NCI-H82 treated with DMSO at 0.1 percent for 48 hours (cell line): ENCODE measurements around the gene PDE2A.

Experiments used
- DNase-seq: peaks from one replicate; lab custom pipeline; 2025; ENCODE audit not compliant: unreplicated experiment; lab: John Stamatoyannopoulos, UW

The PDE2A gene

GRCh38 chr11:72617080-72617762 is 57.0 kb downstream of the PDE2A start:
- DNase-seq = no peak

DNA sequence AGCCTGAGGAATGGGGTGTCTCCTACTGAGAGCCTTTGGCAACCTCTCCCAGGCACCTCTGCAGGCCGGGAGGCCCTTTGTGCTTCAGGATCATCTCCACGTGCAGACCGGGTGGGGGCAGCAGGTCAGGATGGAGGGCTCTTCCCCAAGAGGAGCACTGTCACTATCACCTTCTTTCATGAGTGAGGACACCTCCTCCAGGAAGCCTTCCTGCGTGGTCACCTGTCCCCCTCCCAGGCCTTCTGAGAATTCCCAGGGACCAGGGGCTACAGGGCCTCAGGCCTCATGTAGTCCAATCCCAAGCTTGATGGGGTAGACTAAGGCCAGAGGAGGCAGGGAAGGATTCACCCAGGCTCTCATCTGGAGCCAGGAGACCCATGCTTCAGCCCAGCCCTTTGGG is 57.6 kb downstream of the PDE2A start:
- no peak for DNase-seq

DNA sequence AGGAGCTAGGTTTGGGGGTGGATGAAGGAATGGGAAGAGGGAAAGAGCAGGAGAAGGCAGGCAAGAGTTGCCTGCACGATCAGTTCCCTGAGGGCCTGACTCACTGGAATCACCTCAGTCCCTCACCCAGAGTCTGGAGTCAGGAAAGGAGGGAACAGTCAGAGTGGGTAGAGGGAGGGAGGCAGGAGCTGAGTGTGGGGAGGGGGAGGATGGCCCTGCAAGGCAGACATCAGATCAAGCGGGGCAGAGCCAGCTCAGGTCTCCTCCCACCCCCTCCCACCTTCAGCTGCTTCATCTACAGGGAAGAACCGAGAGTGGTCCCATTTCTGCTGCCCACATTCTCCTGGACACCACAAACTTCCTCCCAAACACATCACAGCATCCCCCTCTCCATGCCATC is 58.9 kb downstream of the PDE2A start:
- no peak for DNase-seq

- DNase-seq = no peak
These were observed 59.8 kb downstream of the PDE2A start for GRCh38 chr11:72614381-72614780.

GRCh38 chr11:72613977-72614376 is 60.2 kb downstream of the PDE2A start:
- DNase-seq = no peak

DNA sequence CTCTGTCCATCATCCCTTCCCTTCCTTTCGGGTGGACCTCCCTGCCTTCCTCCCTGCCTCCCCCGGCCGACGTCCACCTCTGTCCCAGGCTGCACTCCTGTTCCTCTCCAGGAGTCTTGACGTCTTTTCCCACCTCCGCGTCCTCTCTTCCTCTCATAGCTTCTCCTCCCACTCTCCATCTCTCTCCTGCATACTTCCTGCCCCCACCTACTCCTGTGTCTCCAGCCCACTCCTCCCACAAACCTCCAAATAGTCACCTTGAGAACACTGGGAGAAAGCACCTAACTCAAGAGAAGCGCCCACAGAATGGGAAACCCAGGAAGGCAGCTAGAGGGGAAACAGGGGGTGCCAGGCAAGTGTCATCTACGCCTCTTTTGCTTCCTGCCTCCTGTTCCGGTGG is 60.8 kb downstream of the PDE2A start:
- DNase-seq = no peak

GRCh38 chr11:72609476-72609875 is 64.7 kb downstream of the PDE2A start:
- DNase-seq = no peak

- no peak for DNase-seq
These were observed 65.2 kb downstream of the PDE2A start for GRCh38 chr11:72609045-72609444.

DNA sequence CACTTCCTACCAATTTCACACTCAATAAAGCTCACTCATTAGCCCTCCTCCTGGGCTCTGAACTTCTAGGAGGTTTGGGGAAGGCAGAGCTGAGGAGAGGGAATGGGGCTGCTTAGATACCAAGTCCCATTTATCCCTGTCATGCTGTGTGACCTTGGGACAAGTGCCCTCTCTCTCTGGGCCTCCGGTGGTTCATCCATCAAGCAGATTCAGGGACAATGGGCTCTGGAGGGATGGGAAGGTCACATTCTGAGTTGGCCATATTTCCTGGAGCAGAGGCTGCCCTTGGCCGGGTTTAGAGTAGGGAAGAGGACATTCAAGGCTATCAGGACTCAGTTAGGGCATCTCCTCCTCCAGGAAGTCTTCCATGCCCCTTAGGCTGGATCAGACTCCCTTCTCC is 66.7 kb downstream of the PDE2A start:
- no peak for DNase-seq

DNA sequence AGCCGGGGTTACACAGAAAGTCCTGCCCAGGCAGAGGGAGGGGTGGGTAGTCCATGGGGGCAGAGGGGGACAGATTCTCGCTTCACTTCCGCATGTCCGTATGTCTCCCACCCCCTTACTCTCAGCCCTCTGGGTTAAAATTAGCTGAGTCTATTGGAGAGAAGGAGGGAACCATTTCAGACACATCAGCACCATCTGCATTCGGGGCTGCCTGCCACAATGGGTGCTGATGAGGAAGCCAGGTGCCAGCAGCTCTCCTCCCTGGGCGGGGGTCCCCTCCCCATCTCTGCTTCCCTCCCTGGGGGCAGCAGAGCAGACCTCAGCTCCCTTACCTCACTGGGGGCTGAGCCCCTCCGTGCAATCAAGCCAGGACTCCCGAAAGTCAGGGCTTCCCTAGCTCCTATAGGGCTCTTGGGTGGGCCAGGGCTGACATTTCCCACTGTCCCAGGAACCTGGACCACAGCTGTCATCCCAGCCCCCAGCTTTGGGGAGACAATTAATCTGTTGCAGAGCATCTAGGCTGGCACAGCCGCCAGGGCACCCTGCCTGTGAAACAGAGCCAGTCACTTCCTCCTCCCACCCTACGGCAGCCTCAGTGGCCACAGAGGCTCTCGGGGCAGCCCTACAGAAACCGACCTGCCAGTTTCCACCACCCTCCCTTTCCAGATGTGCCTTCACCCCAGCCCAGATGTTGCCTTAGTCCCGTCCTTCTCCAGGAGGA is 67.3 kb downstream of the PDE2A start:
- no peak for DNase-seq

- no peak for DNase-seq
These were observed 68.1 kb downstream of the PDE2A start for GRCh38 chr11:72605973-72606747.

- DNase-seq = peak; percentile 8
These were observed 70.0 kb downstream of the PDE2A start for GRCh38 chr11:72604256-72604655.

DNA sequence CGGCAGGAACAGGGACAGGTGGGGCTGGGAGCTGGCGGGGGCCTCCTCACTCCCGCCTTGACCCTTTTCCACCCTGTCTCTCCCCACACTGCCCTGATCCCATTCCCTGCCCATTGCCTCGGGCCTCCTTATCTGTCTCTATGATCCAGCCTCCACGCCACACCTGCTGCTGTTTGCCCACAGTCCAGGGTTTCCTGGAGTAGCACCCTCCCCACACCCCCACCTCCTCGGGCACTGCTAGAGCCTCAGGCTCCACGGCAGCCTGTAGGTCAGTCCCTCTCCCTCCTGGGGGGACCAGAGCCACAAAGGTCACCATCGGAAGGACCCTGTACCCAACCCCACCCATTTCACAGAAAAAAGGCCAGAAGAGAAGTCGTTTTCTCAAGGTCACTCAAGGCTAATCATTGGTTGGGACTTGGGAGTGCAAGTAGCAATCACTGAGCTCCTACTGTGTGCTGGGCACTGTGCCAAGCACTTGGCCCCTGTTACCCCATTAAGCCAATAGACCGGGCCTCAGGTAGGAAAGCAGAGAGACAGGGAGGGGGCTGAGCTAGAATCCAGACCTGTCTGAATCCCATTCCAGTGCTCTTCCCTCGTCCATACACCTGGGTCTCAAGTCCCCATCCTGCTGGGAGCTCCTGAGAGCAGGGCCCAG is 71.8 kb downstream of the PDE2A start:
- DNase-seq = no peak

- DNase-seq = no peak
These were observed 73.7 kb downstream of the PDE2A start for GRCh38 chr11:72600557-72600956.

GRCh38 chr11:72599325-72600117 is 74.7 kb downstream of the PDE2A start:
- DNase-seq = no peak

GRCh38 chr11:72598906-72599305 is 75.3 kb downstream of the PDE2A start:
- DNase-seq = no peak

GRCh38 chr11:72598466-72598865 is 75.8 kb downstream of the PDE2A start:
- DNase-seq = no peak

DNA sequence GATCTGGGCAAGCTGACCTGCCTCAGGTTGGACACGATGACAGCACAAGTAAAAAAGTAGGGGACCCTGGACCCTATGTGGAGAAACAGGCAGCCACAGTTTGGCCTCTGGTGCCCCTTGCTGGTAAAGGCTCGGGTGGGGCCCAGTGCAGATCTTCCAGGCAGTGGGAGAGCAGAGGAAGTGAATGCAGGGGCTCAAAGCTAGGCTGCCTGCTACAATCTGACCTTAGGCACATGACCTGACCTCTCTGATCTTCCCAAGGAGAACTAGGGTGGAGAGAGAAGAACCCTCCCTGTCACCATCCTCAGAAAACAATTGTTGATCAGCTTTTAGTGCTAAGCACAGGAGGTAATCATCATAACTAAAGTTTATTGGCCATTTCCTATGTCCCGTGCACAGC is 76.5 kb downstream of the PDE2A start:
- DNase-seq = no peak

DNA sequence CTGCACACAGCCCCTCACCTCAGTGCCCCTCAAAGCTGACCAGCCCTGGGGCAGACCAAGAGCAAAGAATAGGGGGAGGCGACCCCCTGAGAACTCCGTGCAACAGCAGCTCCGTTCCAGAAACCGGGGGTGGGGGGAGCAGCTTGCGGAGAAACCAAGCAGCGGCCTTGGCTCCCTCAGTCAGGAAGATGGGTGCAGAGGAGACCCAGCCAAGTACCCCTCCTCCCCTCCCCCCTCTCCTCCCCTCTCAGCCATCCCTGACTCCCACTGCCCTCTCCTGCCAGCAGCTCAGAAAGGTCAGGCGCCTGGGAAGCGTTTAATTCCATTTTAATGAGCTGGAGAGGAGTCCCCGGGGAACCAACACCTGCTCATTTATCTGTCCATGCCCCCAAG is 78.9 kb downstream of the PDE2A start:
- peak; percentile 62 for DNase-seq

GRCh38 chr11:72594493-72595291 is 79.5 kb downstream of the PDE2A start:
- no peak for DNase-seq
